SK-N-MC (cell line): Measurements from ENCODE around the gene LYRM7.

Source experiments
- EZH2 ChIP-seq: fragments of 200-600 bp; sonication (generic); IDR thresholded peaks from one replicate; pipeline ENCODE4 v1.6.1; 2017; ENCODE audit warnings: antibody characterized with exemption
- FOXP2 ChIP-seq: optimal IDR thresholded peaks from 2 replicates; pipeline ENCODE3; 2011; ENCODE audit warnings: mild to moderate bottlenecking, moderate library complexity; ENCODE audit not compliant: insufficient read depth; ENCODE audit errors: extremely low read length, control extremely low read depth
- POLR2AphosphoS5 ChIP-seq: IDR thresholded peaks from 2 replicates; pipeline ENCODE4 v1.6.1; 2012; ENCODE audit warnings: mild to moderate bottlenecking, low read depth, low read length, borderline replicate concordance

DNA sequence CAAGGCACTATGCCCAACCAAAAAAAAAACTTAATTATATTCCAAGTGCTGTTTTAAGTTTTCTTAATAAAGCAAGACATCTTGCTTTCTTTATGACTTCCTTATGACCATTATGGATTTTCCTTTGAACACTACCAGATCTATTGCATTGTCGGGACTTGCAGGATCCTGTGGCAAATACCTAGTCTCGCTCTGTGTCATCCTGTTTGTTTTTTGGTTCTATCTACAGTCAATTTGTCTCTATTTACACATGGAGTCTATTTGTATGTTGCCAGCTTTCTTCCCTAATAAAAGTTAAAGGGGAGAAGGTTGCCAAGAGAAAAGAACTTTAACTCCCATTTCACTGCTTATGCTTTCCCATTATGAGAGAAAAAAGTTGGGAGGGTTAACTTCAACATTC is 10.6 kb upstream of the LYRM7 start:
- TF ChIP-seq EZH2: no peak
- TF ChIP-seq POLR2AphosphoS5: no peak
- no peak for TF ChIP-seq FOXP2
